HEK293 (cell line): Measurements from ENCODE around the gene ATP6V0B.

Source experiments
- BCL11B ChIP-seq: fragments of 450-650 bp; formaldehyde crosslinking; IDR thresholded peaks from 2 replicates; pipeline ENCODE4 v1.5.1; 2016; ENCODE audit warnings: low read depth, missing biosample characterization, missing genetic modification characterization
- GLIS2 ChIP-seq: fragments of 450-650 bp; formaldehyde crosslinking; IDR thresholded peaks from 2 replicates; pipeline ENCODE4 v1.5.1; 2016; ENCODE audit warnings: missing biosample characterization, missing genetic modification characterization
- HOXC10 ChIP-seq: sonication (generic); formaldehyde crosslinking; IDR thresholded peaks from 2 replicates; pipeline ENCODE4 v1.8.1; 2023; ENCODE audit warnings: mild to moderate bottlenecking, missing genetic modification reagents
- KLF7 ChIP-seq: fragments of 450-650 bp; formaldehyde crosslinking; IDR thresholded peaks from 2 replicates; pipeline ENCODE4 v1.5.1; 2016; ENCODE audit warnings: missing biosample characterization, missing genetic modification characterization, borderline replicate concordance
- SP2 ChIP-seq: fragments of 450-650 bp; formaldehyde crosslinking; IDR thresholded peaks from 2 replicates; pipeline ENCODE4 v1.5.1; 2016; ENCODE audit warnings: missing biosample characterization, missing genetic modification characterization
- WT1 ChIP-seq: fragments of 450-650 bp; formaldehyde crosslinking; IDR thresholded peaks from 2 replicates; pipeline ENCODE4 v1.5.1; 2016; ENCODE audit warnings: missing biosample characterization, missing genetic modification characterization
- YY1 ChIP-seq: fragments of 450-650 bp; formaldehyde crosslinking; IDR thresholded peaks from 2 replicates; pipeline ENCODE4 v1.5.1; 2018; ENCODE audit warnings: missing biosample characterization, missing genetic modification characterization
- ZBTB1 ChIP-seq: fragments of 450-650 bp; formaldehyde crosslinking; IDR thresholded peaks from 2 replicates; pipeline ENCODE4 v1.5.1; 2016; ENCODE audit warnings: missing biosample characterization, missing genetic modification characterization
- ZNF112 ChIP-seq: fragments of 450-650 bp; formaldehyde crosslinking; IDR thresholded peaks from 2 replicates; pipeline ENCODE4 v1.5.0; 2017; ENCODE audit warnings: missing biosample characterization, missing genetic modification characterization
- ZNF157 ChIP-seq: fragments of 450-650 bp; formaldehyde crosslinking; IDR thresholded peaks from 2 replicates; pipeline ENCODE4 v1.5.1; 2016; ENCODE audit warnings: missing biosample characterization, missing genetic modification characterization
- ZNF184 ChIP-seq: fragments of 450-650 bp; IDR thresholded peaks from 2 replicates; pipeline ENCODE4 v1.5.1; 2018; ENCODE audit warnings: missing biosample characterization, mild to moderate bottlenecking, missing genetic modification characterization
- ZNF2 ChIP-seq: fragments of 450-650 bp; formaldehyde crosslinking; IDR thresholded peaks from 2 replicates; pipeline ENCODE4 v1.5.1; 2016; ENCODE audit warnings: missing biosample characterization, missing genetic modification characterization
- ZNF223 ChIP-seq: fragments of 450-650 bp; formaldehyde crosslinking; IDR thresholded peaks from 2 replicates; pipeline ENCODE4 v1.5.1; 2016; ENCODE audit warnings: missing biosample characterization, missing genetic modification characterization
- ZNF239 ChIP-seq: fragments of 450-650 bp; formaldehyde crosslinking; IDR thresholded peaks from 2 replicates; pipeline ENCODE4 v1.5.1; 2016; ENCODE audit warnings: missing biosample characterization, missing genetic modification characterization
- ZNF341 ChIP-seq: fragments of 450-650 bp; formaldehyde crosslinking; IDR thresholded peaks from 2 replicates; pipeline ENCODE4; 2016; ENCODE audit warnings: low read depth, missing biosample characterization, missing genetic modification characterization
- ZNF394 ChIP-seq: fragments of 450-650 bp; formaldehyde crosslinking; IDR thresholded peaks from 2 replicates; pipeline ENCODE4 v1.5.1; 2016; ENCODE audit warnings: missing biosample characterization, missing genetic modification characterization, mild to moderate bottlenecking, moderate library complexity, borderline replicate concordance
- ZNF510 ChIP-seq: fragments of 450-650 bp; formaldehyde crosslinking; IDR thresholded peaks from 2 replicates; pipeline ENCODE4 v1.5.1; 2018; ENCODE audit warnings: mild to moderate bottlenecking, missing genetic modification characterization, missing biosample characterization; ENCODE audit not compliant: insufficient replicate concordance
- ZNF571 ChIP-seq: fragments of 450-650 bp; formaldehyde crosslinking; IDR thresholded peaks from 2 replicates; pipeline ENCODE4 v1.5.0; 2017; ENCODE audit warnings: missing biosample characterization, missing genetic modification characterization
- ZNF621 ChIP-seq: fragments of 450-650 bp; formaldehyde crosslinking; IDR thresholded peaks from 2 replicates; pipeline ENCODE4 v1.5.1; 2017; ENCODE audit warnings: missing biosample characterization, missing genetic modification characterization
- ZNF677 ChIP-seq: fragments of 450-650 bp; IDR thresholded peaks from 2 replicates; pipeline ENCODE4 v1.5.0; 2018; ENCODE audit warnings: missing biosample characterization, mild to moderate bottlenecking, missing genetic modification characterization, moderate library complexity
- ZSCAN30 ChIP-seq: fragments of 450-650 bp; IDR thresholded peaks from 2 replicates; pipeline ENCODE4 v1.5.1; 2018; ENCODE audit warnings: missing biosample characterization, mild to moderate bottlenecking, missing genetic modification characterization, moderate library complexity
- TF ChIP-seq, protein P1 (sequence below): fragments of 450-650 bp; formaldehyde crosslinking; IDR thresholded peaks from 2 replicates; pipeline ENCODE4 v1.5.1; 2016; ENCODE audit warnings: missing biosample characterization, missing genetic modification characterization, borderline replicate concordance
- TF ChIP-seq, protein P2 (sequence below): fragments of 450-650 bp; formaldehyde crosslinking; IDR thresholded peaks from 2 replicates; pipeline ENCODE4 v1.5.1; 2016; ENCODE audit warnings: missing biosample characterization, missing genetic modification characterization
- TF ChIP-seq, protein P3 (sequence below): fragments of 450-650 bp; formaldehyde crosslinking; IDR thresholded peaks from 2 replicates; pipeline ENCODE4 v1.5.1; 2016; ENCODE audit warnings: missing biosample characterization, missing genetic modification characterization
- TF ChIP-seq, protein P4 (sequence below): fragments of 450-650 bp; formaldehyde crosslinking; IDR thresholded peaks from 2 replicates; pipeline ENCODE4 v1.5.1; 2016; ENCODE audit warnings: missing biosample characterization, missing genetic modification characterization
- TF ChIP-seq, protein P5 (sequence below): fragments of 450-650 bp; formaldehyde crosslinking; IDR thresholded peaks from 2 replicates; pipeline ENCODE4 v1.5.1; 2016; ENCODE audit warnings: missing biosample characterization, missing genetic modification characterization
- TF ChIP-seq, protein P6 (sequence below): fragments of 450-650 bp; formaldehyde crosslinking; IDR thresholded peaks from 2 replicates; pipeline ENCODE4 v1.5.1; 2016; ENCODE audit warnings: missing biosample characterization, missing genetic modification characterization

ATP6V0B gene

DNA sequence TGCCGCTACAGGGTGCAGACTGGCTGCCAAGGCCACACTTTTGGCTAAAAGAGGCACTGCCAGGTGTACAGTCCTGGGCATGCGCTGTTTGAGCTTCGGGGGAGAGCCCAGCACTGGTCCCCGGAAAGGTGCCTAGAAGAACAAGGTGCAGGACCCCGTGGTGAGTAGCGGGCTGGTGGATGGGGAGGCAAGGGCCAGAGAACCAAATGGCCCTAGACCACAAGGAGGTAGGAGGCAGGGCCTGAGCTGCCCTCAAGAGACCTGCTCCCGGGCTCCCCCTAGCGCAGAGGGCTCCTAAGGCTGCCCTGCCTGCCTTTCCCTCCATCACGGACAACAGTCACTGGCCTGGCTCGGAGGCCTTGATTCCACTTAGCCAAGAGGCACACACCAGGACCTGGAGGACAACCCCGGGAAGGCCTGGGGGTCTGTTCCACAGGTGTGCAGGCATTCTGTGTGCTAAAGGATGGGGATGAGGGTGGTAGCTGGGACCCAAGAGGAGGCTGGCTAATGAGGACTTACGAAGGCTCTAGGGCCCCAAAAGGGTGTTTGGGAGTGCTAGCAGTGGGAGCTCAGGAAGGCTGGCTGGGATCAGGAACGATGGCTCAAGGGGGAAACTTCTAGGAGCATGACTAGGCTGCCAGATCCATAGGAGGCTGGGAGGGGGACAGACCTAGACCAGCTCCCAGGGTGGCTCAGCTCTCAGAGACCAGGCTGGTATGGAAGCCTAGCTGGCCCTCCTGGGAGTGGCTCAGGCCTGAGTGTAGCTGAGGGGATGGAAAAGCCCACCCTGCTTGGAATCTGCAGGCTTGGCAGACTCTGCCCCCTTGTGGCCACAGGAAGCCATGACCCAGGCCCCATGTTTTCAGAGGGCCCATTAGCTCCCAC lies 40.4 kb upstream of the ATP6V0B start (continued):
- TF ChIP-seq, protein P1, sequence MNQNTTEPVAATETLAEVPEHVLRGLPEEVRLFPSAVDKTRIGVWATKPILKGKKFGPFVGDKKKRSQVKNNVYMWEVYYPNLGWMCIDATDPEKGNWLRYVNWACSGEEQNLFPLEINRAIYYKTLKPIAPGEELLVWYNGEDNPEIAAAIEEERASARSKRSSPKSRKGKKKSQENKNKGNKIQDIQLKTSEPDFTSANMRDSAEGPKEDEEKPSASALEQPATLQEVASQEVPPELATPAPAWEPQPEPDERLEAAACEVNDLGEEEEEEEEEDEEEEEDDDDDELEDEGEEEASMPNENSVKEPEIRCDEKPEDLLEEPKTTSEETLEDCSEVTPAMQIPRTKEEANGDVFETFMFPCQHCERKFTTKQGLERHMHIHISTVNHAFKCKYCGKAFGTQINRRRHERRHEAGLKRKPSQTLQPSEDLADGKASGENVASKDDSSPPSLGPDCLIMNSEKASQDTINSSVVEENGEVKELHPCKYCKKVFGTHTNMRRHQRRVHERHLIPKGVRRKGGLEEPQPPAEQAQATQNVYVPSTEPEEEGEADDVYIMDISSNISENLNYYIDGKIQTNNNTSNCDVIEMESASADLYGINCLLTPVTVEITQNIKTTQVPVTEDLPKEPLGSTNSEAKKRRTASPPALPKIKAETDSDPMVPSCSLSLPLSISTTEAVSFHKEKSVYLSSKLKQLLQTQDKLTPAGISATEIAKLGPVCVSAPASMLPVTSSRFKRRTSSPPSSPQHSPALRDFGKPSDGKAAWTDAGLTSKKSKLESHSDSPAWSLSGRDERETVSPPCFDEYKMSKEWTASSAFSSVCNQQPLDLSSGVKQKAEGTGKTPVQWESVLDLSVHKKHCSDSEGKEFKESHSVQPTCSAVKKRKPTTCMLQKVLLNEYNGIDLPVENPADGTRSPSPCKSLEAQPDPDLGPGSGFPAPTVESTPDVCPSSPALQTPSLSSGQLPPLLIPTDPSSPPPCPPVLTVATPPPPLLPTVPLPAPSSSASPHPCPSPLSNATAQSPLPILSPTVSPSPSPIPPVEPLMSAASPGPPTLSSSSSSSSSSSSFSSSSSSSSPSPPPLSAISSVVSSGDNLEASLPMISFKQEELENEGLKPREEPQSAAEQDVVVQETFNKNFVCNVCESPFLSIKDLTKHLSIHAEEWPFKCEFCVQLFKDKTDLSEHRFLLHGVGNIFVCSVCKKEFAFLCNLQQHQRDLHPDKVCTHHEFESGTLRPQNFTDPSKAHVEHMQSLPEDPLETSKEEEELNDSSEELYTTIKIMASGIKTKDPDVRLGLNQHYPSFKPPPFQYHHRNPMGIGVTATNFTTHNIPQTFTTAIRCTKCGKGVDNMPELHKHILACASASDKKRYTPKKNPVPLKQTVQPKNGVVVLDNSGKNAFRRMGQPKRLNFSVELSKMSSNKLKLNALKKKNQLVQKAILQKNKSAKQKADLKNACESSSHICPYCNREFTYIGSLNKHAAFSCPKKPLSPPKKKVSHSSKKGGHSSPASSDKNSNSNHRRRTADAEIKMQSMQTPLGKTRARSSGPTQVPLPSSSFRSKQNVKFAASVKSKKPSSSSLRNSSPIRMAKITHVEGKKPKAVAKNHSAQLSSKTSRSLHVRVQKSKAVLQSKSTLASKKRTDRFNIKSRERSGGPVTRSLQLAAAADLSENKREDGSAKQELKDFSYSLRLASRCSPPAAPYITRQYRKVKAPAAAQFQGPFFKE (tag by site-specific recombination), result no peak
- peak; percentile 63 for TF ChIP-seq ZNF341 (tag by site-specific recombination)
- TF ChIP-seq, protein P2, sequence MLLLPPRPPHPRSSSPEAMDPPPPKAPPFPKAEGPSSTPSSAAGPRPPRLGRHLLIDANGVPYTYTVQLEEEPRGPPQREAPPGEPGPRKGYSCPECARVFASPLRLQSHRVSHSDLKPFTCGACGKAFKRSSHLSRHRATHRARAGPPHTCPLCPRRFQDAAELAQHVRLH (tag by site-specific recombination), result no peak
- TF ChIP-seq WT1 (tag by site-specific recombination), result no peak
- no peak for TF ChIP-seq BCL11B (tag by site-specific recombination)
- TF ChIP-seq ZNF184, result no peak
- TF ChIP-seq ZNF621 (tag by site-specific recombination), result no peak
- no peak for TF ChIP-seq ZNF112 (tag by site-specific recombination)
- TF ChIP-seq ZBTB1 (tag by site-specific recombination), result no peak
- 0 out of 2 replicates have a peak, but pooled peaks have one; percentile 59 for TF ChIP-seq ZSCAN30 (tag by site-specific recombination)
- TF ChIP-seq, protein P3, sequence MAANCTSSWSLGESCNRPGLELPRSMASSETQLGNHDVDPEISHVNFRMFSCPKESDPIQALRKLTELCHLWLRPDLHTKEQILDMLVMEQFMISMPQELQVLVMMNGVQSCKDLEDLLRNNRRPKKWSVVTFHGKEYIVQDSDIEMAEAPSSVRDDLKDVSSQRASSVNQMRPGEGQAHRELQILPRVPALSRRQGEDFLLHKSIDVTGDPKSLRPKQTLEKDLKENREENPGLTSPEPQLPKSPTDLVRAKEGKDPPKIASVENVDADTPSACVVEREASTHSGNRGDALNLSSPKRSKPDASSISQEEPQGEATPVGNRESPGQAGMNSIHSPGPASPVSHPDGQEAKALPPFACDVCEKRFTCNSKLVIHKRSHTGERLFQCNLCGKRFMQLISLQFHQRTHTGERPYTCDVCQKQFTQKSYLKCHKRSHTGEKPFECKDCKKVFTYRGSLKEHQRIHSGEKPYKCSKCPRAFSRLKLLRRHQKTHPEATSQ (tag by site-specific recombination), result no peak
- no peak for TF ChIP-seq ZNF239 (tag by site-specific recombination)
- no peak for TF ChIP-seq ZNF157 (tag by site-specific recombination)
- TF ChIP-seq SP2, result no peak
- TF ChIP-seq YY1, result no peak
- TF ChIP-seq ZNF223, result no peak
- TF ChIP-seq ZNF2 (tag by site-specific recombination), result peak; percentile 72
- 0 out of 2 replicates have a peak, but pooled peaks have one; percentile 19 for TF ChIP-seq GLIS2 (tag by site-specific recombination)
- 0 out of 2 replicates have a peak, but pooled peaks have one; percentile 28 for TF ChIP-seq HOXC10 (CRISPR knock-in tag)
- no peak for TF ChIP-seq ZNF510 (tag by site-specific recombination)
- TF ChIP-seq, protein P4, sequence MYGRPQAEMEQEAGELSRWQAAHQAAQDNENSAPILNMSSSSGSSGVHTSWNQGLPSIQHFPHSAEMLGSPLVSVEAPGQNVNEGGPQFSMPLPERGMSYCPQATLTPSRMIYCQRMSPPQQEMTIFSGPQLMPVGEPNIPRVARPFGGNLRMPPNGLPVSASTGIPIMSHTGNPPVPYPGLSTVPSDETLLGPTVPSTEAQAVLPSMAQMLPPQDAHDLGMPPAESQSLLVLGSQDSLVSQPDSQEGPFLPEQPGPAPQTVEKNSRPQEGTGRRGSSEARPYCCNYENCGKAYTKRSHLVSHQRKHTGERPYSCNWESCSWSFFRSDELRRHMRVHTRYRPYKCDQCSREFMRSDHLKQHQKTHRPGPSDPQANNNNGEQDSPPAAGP (tag by site-specific recombination), result no peak
- TF ChIP-seq, protein P5, sequence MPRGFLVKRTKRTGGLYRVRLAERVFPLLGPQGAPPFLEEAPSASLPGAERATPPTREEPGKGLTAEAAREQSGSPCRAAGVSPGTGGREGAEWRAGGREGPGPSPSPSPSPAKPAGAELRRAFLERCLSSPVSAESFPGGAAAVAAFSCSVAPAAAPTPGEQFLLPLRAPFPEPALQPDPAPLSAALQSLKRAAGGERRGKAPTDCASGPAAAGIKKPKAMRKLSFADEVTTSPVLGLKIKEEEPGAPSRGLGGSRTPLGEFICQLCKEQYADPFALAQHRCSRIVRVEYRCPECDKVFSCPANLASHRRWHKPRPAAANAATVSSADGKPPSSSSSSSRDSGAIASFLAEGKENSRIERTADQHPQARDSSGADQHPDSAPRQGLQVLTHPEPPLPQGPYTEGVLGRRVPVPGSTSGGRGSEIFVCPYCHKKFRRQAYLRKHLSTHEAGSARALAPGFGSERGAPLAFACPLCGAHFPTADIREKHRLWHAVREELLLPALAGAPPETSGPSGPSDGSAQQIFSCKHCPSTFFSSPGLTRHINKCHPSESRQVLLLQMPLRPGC (tag by site-specific recombination), result no peak
- no peak for TF ChIP-seq KLF7 (tag by site-specific recombination)
- TF ChIP-seq, protein P6, sequence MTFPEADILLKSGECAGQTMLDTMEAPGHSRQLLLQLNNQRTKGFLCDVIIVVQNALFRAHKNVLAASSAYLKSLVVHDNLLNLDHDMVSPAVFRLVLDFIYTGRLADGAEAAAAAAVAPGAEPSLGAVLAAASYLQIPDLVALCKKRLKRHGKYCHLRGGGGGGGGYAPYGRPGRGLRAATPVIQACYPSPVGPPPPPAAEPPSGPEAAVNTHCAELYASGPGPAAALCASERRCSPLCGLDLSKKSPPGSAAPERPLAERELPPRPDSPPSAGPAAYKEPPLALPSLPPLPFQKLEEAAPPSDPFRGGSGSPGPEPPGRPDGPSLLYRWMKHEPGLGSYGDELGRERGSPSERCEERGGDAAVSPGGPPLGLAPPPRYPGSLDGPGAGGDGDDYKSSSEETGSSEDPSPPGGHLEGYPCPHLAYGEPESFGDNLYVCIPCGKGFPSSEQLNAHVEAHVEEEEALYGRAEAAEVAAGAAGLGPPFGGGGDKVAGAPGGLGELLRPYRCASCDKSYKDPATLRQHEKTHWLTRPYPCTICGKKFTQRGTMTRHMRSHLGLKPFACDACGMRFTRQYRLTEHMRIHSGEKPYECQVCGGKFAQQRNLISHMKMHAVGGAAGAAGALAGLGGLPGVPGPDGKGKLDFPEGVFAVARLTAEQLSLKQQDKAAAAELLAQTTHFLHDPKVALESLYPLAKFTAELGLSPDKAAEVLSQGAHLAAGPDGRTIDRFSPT (tag by site-specific recombination), result no peak
- peak; percentile 96 for TF ChIP-seq ZNF394 (tag by site-specific recombination)
- no peak for TF ChIP-seq ZNF571 (tag by site-specific recombination)
- no peak for TF ChIP-seq ZNF677 (tag by site-specific recombination)
